IMR-90 (cell line): ENCODE data around the gene LENG1. TPM values are rescaled to one million over a fixed set of nuclear protein-coding genes. Genes with fewer than 3 reads are reported as not detected.

ENCODE experiments used
- ATAC-seq: fragments of 200-7000 bp; cut with Tn5 transposase; 2 replicates; pipeline ENCODE4 v1.9.1; 2020; ENCODE audit warnings: low read depth, mild to moderate bottlenecking, moderate library complexity
- BruUV-seq: library from RNA; stranded (reverse); fragments of 400-500 nt; replicated peaks from 2 replicates; lab custom pipeline; 2021; lab: Mats Ljungman, UMichigan
- CTCF ChIA-PET: fragments of 300-600 bp; formaldehyde crosslinking; extraction: SDS; loops from one replicate; lab custom pipeline; 2021; ENCODE audit warnings: antibody characterized with exemption; lab: Yijun Ruan, JAX
- POLR2A ChIA-PET: fragments of 300-600 bp; sonication (Branson Sonifier 250); formaldehyde crosslinking; loops from one replicate; lab custom pipeline; 2022; ENCODE audit warnings: antibody characterized with exemption; ENCODE audit not compliant: unreplicated experiment; lab: Charles Lee
- DNase-seq: peaks from one replicate; pipeline ENCODE4 v3.0.0; 2013
- H2AFZ ChIP-seq: replicated peaks from 2 replicates; pipeline ENCODE3; 2013; ENCODE audit warnings: low read length, mild to moderate bottlenecking; ENCODE audit not compliant: poor library complexity
- H2AK5ac ChIP-seq: 2 replicates; pipeline ENCODE4 v1.6.1; 2013; ENCODE audit warnings: low read depth, low read length, inconsistent platforms
- H2AK9ac ChIP-seq: replicated peaks from 2 replicates; pipeline ENCODE3; 2013; ENCODE audit warnings: mild to moderate bottlenecking, low read depth, low read length, moderate library complexity; ENCODE audit not compliant: poor library complexity
- H2BK120ac ChIP-seq: 2 replicates; pipeline ENCODE4 v1.6.1; 2013; ENCODE audit warnings: low read depth, low read length, inconsistent platforms
- H2BK15ac ChIP-seq: 3 replicates; pipeline ENCODE4 v1.6.1; 2013; ENCODE audit warnings: low read depth, low read length, inconsistent platforms
- H2BK20ac ChIP-seq: 2 replicates; pipeline ENCODE4 v1.6.1; 2013; ENCODE audit warnings: low read depth, mild to moderate bottlenecking, inconsistent platforms, low read length, moderate library complexity
- H2BK5ac ChIP-seq: 2 replicates; pipeline ENCODE4 v1.6.1; 2013; ENCODE audit warnings: mild to moderate bottlenecking, low read depth, low read length, inconsistent platforms; ENCODE audit not compliant: poor library complexity, severe bottlenecking
- H3K14ac ChIP-seq: replicated peaks from 2 replicates; pipeline ENCODE4 v1.6.1; 2013; ENCODE audit warnings: low read depth, low read length, inconsistent platforms
- H3K18ac ChIP-seq: 2 replicates; pipeline ENCODE4 v1.6.1; 2013; ENCODE audit warnings: low read depth, low read length, control low read depth
- H3K23ac ChIP-seq: 2 replicates; pipeline ENCODE4 v1.6.1; 2013; ENCODE audit warnings: low read depth, low read length, inconsistent platforms
- H3K27ac ChIP-seq: 2 replicates; pipeline ENCODE4 v1.5.1; 2013; ENCODE audit warnings: mild to moderate bottlenecking, control low read depth, low read length; ENCODE audit not compliant: insufficient read depth
- H3K27me3 ChIP-seq: 2 replicates; pipeline ENCODE4 v1.6.1; 2013; ENCODE audit warnings: low read length; ENCODE audit not compliant: control insufficient read depth, insufficient read depth
- H3K36me3 ChIP-seq: 2 replicates; pipeline ENCODE4 v1.6.1; 2013; ENCODE audit warnings: low read length, mixed read lengths; ENCODE audit not compliant: control insufficient read depth, insufficient read depth
- H3K4ac ChIP-seq: 2 replicates; pipeline ENCODE4 v1.6.1; 2013; ENCODE audit warnings: low read depth, low read length, inconsistent platforms
- H3K4me1 ChIP-seq: 2 replicates; pipeline ENCODE4 v1.6.1; 2013; ENCODE audit warnings: low read length, mixed read lengths; ENCODE audit not compliant: control insufficient read depth, insufficient read depth
- H3K4me2 ChIP-seq: 2 replicates; pipeline ENCODE4 v1.6.1; 2013; ENCODE audit warnings: low read depth, mild to moderate bottlenecking, control low read depth, low read length, moderate library complexity
- H3K4me3 ChIP-seq: 2 replicates; pipeline ENCODE4 v1.5.1; 2013; ENCODE audit warnings: low read depth, mild to moderate bottlenecking, control low read depth, low read length, moderate library complexity; ENCODE audit not compliant: insufficient read depth
- H3K56ac ChIP-seq: 2 replicates; pipeline ENCODE4 v1.6.1; 2013; ENCODE audit warnings: low read length, inconsistent platforms; ENCODE audit not compliant: insufficient read depth; ENCODE audit errors: extremely low read depth
- H3K79me1 ChIP-seq, 2 experiments: 2 replicates each; pipeline ENCODE4 v1.6.1; 2013; ENCODE audit warnings: low read length in 2 of 2, inconsistent platforms in 1 of 2, low read depth in 1 of 2
- H3K9ac ChIP-seq: 2 replicates; pipeline ENCODE4 v1.6.1; 2013; ENCODE audit warnings: low read depth, low read length, control low read depth
- H3K9me1 ChIP-seq: 2 replicates; pipeline ENCODE4 v1.6.1; 2013; ENCODE audit warnings: low read length, inconsistent platforms; ENCODE audit not compliant: insufficient read depth
- H3K9me3 ChIP-seq: 2 replicates; pipeline ENCODE4 v1.6.1; 2013; ENCODE audit warnings: low read length; ENCODE audit not compliant: control insufficient read depth, insufficient read depth
- H4K20me1 ChIP-seq: 2 replicates; pipeline ENCODE4 v1.6.1; 2013; ENCODE audit warnings: low read length, inconsistent platforms; ENCODE audit not compliant: insufficient read depth
- H4K5ac ChIP-seq: 2 replicates; pipeline ENCODE4 v1.6.1; 2013; ENCODE audit warnings: mild to moderate bottlenecking, low read depth, low read length, control low read depth
- H4K8ac ChIP-seq, 2 experiments: 2 replicates each; pipeline ENCODE4 v1.6.1; 2013; ENCODE audit warnings: low read depth in 2 of 2, low read length in 2 of 2, control low read depth in 1 of 2, inconsistent platforms in 1 of 2
- H4K91ac ChIP-seq: 2 replicates; pipeline ENCODE4 v1.6.1; 2013; ENCODE audit warnings: low read depth, low read length, inconsistent platforms; ENCODE audit not compliant: insufficient read depth
- BHLHE40 ChIP-seq: fragments of 150-350 bp; IDR thresholded peaks from 2 replicates; pipeline ENCODE4 v1.6.1; 2016; ENCODE audit warnings: mild to moderate bottlenecking, low read depth, low read length
- CEBPB ChIP-seq: IDR thresholded peaks from 2 replicates; pipeline ENCODE4 v1.6.1; 2012; ENCODE audit warnings: low read depth, low read length, improper control_type of control experiment
- CHD1 ChIP-seq: IDR thresholded peaks from 2 replicates; pipeline ENCODE4 v1.6.1; 2012; ENCODE audit warnings: low read depth, low read length, improper control_type of control experiment
- FOS ChIP-seq: fragments of 150-350 bp; IDR thresholded peaks from 2 replicates; pipeline ENCODE4 v1.6.1; 2016; ENCODE audit warnings: low read depth, low read length
- MAFK ChIP-seq: IDR thresholded peaks from 2 replicates; pipeline ENCODE4 v1.6.1; 2012; ENCODE audit warnings: low read depth, low read length, improper control_type of control experiment
- MAZ ChIP-seq: IDR thresholded peaks from 2 replicates; pipeline ENCODE4 v1.6.1; 2012; ENCODE audit warnings: low read depth, mild to moderate bottlenecking, low read length, improper control_type of control experiment, moderate library complexity, borderline replicate concordance
- MXI1 ChIP-seq: IDR thresholded peaks from 2 replicates; pipeline ENCODE4 v1.6.1; 2012; ENCODE audit warnings: low read depth, mild to moderate bottlenecking, low read length, moderate library complexity, borderline replicate concordance
- NFE2L2 ChIP-seq: fragments of 150-350 bp; IDR thresholded peaks from 2 replicates; pipeline ENCODE4 v1.6.1; 2016; ENCODE audit warnings: low read depth, mild to moderate bottlenecking, low read length
- POLR2A ChIP-seq: IDR thresholded peaks from 2 replicates; pipeline ENCODE4 v1.6.1; 2012; ENCODE audit warnings: mild to moderate bottlenecking, low read depth, low read length
- RAD21 ChIP-seq: IDR thresholded peaks from 2 replicates; pipeline ENCODE4 v1.6.1; 2012; ENCODE audit warnings: low read length, improper control_type of control experiment
- RCOR1 ChIP-seq: IDR thresholded peaks from 2 replicates; pipeline ENCODE4 v1.6.1; 2012; ENCODE audit warnings: mild to moderate bottlenecking, low read length, improper control_type of control experiment; ENCODE audit not compliant: insufficient replicate concordance
- RFX5 ChIP-seq: IDR thresholded peaks from 2 replicates; pipeline ENCODE4 v1.8.0; 2012; ENCODE audit warnings: low read depth, mild to moderate bottlenecking, low read length, moderate library complexity
- SMC3 ChIP-seq: fragments of 150-350 bp; IDR thresholded peaks from 2 replicates; pipeline ENCODE4 v1.6.1; 2016; ENCODE audit warnings: low read depth, mild to moderate bottlenecking, antibody characterized with exemption, low read length, moderate library complexity
- WGBS, 2 experiments: methylation state at CpG; one replicate each; pipeline versions ENCODE4 v1.1.5 to v1.1.7; 2013; ENCODE audit warnings: missing lambda C conversion rate in 2 of 2; ENCODE audit not compliant: insufficient read length in 1 of 2; ENCODE audit errors: extremely low coverage in 2 of 2; 5-methylcytosine and 5-hydroxymethylcytosine counted together
- dilution Hi-C: fragments of 300-500 bp; cut with HindIII; formaldehyde crosslinking; loops from one replicate; pipeline ENCODE4 v1.14.3; 2018; ENCODE audit warnings: low sequenced_read_pairs; ENCODE audit not compliant: unreplicated experiment
- in situ Hi-C: fragments of 300-500 bp; cut with MboI; formaldehyde crosslinking; loops from 3 replicates; pipeline ENCODE4 v1.14.3; 2019; ENCODE audit warnings: low sequenced_read_pairs, inconsistent platforms, mixed read lengths
- intact Hi-C: fragments of 100-400 bp; cut with micrococcal nuclease; formaldehyde crosslinking; loops from 2 replicates; pipeline ENCODE4 v1.10.0; 2022
- polyA plus RNA-seq, 3 experiments: library from polyadenylated mRNA; depleted of rRNA; stranded (reverse); fragments of >200 nt; gene quantifications; 2 replicates each; pipeline ENCODE4 v1.2.3, GENCODE V29; 2012; ENCODE audit warnings: low replicate concordance in 1 of 3
- total RNA-seq: library from RNA; depleted of rRNA; stranded (reverse); fragments of >200 nt; gene quantifications from 2 replicates; pipeline ENCODE4 v1.2.3, GENCODE V29; 2012
- TF ChIP-seq, protein P1 (sequence below): conservative IDR thresholded peaks from 2 replicates; pipeline ENCODE4 v1.5.1; 2012; ENCODE audit warnings: mild to moderate bottlenecking, low read depth, low read length, improper control_type of control experiment
- TF ChIP-seq, protein P2 (sequence below): fragments of 150-350 bp; IDR thresholded peaks from 2 replicates; pipeline ENCODE4 v1.6.1; 2017; ENCODE audit warnings: mild to moderate bottlenecking, antibody characterized with exemption, low read length, low read depth
- TF ChIP-seq, protein P3 (sequence below): fragments of 150-350 bp; IDR thresholded peaks from 2 replicates; pipeline ENCODE4 v1.6.1; 2016; ENCODE audit warnings: low read depth, mild to moderate bottlenecking, low read length, moderate library complexity, borderline replicate concordance

The LENG1 gene
- total and polyA plus RNA-seq, 2 of the 4 experiments (the other 2 are of a cell fraction), result 2.7 to 5.3 TPM

DNA sequence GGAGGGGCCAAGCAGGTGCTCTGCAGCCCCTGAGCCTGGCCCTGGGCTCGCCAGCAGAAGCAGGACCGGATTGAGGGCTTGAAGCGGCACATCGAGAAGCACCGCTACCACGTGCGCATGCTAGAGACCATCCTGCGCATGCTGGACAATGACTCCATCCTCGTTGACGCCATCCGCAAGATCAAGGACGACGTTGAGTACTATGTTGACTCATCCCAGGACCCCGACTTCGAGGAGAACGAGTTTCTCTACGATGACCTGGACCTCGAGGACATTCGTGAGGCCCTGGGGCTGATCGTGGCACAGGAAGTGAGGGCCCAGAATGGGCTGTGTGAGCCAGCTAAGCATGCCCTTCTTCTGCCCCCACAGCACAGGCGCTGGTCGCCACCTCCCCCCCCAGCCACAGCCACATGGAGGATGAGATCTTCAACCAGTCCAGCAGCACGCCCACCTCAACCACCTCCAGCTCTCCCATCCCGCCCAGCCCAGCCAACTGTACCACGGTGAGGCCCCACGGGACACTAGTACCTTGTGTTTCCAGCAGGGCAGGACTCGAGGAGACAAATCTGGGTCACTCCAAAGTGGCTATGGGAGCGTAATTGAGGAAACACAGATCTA lies 13.9 kb downstream of the LENG1 start:
- Histone ChIP-seq H3K4me3 (no peak overlapping the region), H2AK5ac (no peak overlapping the region), H3K4me2 (no peak overlapping the region), H3K27me3 (no peaks in the 10 kb centered on the region), H4K5ac (no peak overlapping the region), H4K20me1 (peaks cover 37% of the 10 kb centered on the region), H3K4ac (no peak overlapping the region), H4K91ac (no peak overlapping the region), H2BK20ac (no peak overlapping the region), H2AK9ac (no peak overlapping the region), H3K79me1 (peaks cover 22 to 46% of the 10 kb centered on the region in 2 experiments), H2BK15ac (no peak overlapping the region), H3K18ac (no peak overlapping the region), H2AFZ (no peak overlapping the region), H3K9ac (no peak overlapping the region), H3K14ac (no peak overlapping the region), H3K56ac (no peak overlapping the region), H3K23ac (no peak overlapping the region), H3K36me3 (peaks cover 80% of the 10 kb centered on the region), H2BK120ac (no peak overlapping the region), H3K4me1 (no peaks in the 10 kb centered on the region), H3K27ac (no peak overlapping the region), H3K9me1 (0 out of 2 replicates have a peak, but pooled peaks cover 3% of the 10 kb centered on the region), H3K9me3 (no peaks in the 10 kb centered on the region), H2BK5ac (no peak overlapping the region), H4K8ac (no peak overlapping the region)
- dilution Hi-C loops (no loop called here), in situ Hi-C loops (loop anchor here (25.0 kb wide), 1 partner anchor 1517 kb away; the partner anchor contains the start of gene U2AF2), intact Hi-C loops (no loop called here)
- no peak for ATAC-seq
- no peak for TF ChIP-seq CHD1
- TF ChIP-seq NFE2L2, result no peak
- TF ChIP-seq, protein P1, sequence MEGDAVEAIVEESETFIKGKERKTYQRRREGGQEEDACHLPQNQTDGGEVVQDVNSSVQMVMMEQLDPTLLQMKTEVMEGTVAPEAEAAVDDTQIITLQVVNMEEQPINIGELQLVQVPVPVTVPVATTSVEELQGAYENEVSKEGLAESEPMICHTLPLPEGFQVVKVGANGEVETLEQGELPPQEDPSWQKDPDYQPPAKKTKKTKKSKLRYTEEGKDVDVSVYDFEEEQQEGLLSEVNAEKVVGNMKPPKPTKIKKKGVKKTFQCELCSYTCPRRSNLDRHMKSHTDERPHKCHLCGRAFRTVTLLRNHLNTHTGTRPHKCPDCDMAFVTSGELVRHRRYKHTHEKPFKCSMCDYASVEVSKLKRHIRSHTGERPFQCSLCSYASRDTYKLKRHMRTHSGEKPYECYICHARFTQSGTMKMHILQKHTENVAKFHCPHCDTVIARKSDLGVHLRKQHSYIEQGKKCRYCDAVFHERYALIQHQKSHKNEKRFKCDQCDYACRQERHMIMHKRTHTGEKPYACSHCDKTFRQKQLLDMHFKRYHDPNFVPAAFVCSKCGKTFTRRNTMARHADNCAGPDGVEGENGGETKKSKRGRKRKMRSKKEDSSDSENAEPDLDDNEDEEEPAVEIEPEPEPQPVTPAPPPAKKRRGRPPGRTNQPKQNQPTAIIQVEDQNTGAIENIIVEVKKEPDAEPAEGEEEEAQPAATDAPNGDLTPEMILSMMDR, result no peak
- TF ChIP-seq, protein P2, sequence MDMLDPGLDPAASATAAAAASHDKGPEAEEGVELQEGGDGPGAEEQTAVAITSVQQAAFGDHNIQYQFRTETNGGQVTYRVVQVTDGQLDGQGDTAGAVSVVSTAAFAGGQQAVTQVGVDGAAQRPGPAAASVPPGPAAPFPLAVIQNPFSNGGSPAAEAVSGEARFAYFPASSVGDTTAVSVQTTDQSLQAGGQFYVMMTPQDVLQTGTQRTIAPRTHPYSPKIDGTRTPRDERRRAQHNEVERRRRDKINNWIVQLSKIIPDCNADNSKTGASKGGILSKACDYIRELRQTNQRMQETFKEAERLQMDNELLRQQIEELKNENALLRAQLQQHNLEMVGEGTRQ, result no peak
- no peak for TF ChIP-seq FOS
- no peak for TF ChIP-seq MAZ
- TF ChIP-seq BHLHE40, result no peak
- TF ChIP-seq RFX5, result no peak
- TF ChIP-seq CEBPB, result no peak
- TF ChIP-seq, protein P3, sequence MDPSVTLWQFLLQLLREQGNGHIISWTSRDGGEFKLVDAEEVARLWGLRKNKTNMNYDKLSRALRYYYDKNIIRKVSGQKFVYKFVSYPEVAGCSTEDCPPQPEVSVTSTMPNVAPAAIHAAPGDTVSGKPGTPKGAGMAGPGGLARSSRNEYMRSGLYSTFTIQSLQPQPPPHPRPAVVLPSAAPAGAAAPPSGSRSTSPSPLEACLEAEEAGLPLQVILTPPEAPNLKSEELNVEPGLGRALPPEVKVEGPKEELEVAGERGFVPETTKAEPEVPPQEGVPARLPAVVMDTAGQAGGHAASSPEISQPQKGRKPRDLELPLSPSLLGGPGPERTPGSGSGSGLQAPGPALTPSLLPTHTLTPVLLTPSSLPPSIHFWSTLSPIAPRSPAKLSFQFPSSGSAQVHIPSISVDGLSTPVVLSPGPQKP, result no peak
- TF ChIP-seq POLR2A, result no peak
- no peak for TF ChIP-seq RAD21
- no peak for TF ChIP-seq MAFK
- no peak for TF ChIP-seq SMC3
- TF ChIP-seq MXI1, result no peak
- no peak for TF ChIP-seq RCOR1
- CTCF ChIA-PET, result no interaction called here
- POLR2A ChIA-PET, result no interaction called here
- WGBS, 2 experiments, result 97% methylated on average over 11 of the region's 28 CpGs; no CpG with 5 or more reads in 1 of the 2 experiments
- no peak for DNase-seq
- no TSS peak for BruUV-seq
